ENCODE results near the gene C11orf97.
"Not testable (repeated sequence)": the region's sequence is repeated elsewhere in the genome, so short reads cannot be mapped to it uniquely, and the experiment has no call there.

The C11orf97 gene

GRCh38 chr11:94511932-94512781 lies at the start of gene C11orf97:
C11orf97 (plus strand) TSS chr11:94512461; CDS start chr11:94512529, 68 bp downstream.
- DNase-seq, result peak in 3 of 4 experiments; percentile 4 to 15 (median 11)

- no peak for DNase-seq
These were observed 42.8 kb upstream of the C11orf97 start for GRCh38 chr11:94469416-94469815.

DNA sequence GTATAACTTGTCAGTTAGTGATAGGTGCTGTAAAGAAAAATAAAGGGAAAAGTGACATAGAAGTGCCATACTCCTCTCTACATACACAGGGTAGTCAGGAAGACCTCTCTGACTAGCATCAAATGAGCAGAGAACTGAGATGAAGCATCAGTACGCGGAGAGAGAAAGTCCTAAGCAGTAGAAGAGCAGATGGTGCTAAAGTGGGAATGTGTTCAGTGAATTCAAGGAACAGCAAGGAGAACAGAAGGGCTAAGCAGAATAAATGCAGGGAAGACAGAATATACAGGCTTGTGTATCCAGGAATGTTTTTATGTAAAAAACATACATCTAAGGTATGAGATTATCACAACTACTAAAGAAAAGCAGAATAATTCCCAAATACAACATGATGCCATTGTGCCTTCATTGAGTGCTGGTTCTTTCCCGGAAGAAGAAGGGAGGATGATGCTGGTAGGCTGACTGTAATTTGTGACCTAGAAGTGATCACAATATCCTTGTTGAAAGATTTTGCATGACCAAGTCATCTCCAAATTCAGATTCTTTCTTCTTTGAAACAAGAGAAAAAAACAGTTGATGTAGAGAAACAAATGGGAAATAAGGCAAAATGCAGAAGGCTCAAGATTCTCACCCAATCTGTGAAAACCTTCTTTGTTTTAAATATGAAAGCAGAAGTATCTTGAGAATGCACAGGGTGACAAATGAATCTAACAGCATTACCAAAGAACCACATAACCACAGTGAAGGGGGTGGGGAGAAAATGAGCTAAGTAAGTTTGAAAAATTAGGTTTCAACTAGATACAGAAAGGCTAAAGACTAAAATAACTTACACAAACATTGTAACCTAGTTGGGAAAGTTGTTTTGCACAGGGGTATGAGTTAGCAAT lies 39.1 kb upstream of the C11orf97 start:
- no peak for DNase-seq

DNA sequence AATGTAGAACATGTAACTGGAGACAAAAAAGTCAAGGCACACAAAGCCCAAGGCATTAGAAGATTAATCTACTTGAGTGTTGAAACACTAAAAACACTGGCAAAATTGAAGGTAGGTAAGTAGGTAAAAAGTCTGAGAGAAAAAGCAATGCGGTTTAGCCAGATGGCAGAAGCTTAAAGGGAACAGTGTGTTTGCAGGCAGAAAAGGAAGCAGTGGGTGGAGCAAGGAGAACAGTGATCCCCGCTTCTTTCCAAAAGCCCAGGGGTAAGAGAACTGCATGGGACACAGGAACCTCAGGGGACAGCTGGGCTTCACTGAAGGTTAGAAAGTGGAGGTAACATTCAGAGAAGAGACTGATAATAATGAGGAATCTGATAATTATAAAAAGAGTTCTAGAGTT lies 34.6 kb upstream of the C11orf97 start:
- no peak for DNase-seq

DNA sequence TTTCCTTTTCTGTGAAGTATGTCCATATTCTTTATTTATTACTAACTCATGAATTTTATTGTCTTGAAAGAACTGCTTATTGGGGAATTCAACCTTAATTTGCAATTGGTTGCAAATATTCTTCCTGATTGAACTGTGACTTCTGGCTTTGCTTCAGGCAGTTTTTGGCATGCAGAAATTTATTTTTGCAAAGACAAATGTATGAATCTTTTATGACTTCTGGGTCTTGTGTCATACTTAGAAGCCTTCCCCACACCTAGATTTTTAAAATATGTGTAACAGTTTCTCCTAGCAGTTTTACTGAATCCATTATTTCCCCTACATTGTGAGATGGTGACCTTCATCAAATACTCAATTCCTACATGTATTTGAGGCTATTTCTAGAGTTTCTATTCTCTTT lies 30.9 kb upstream of the C11orf97 start:
- DNase-seq, result no peak

GRCh38 chr11:94486068-94486467 lies 26.2 kb upstream of the C11orf97 start:
- DNase-seq, result no peak

- DNase-seq, result peak; percentile 90 to 92 (median 90)
These were observed 18.8 kb upstream of the C11orf97 start, which contains the start of the genes ANKRD49 and MRE11 for GRCh38 chr11:94493281-94494125. ANKRD49 (plus strand) TSS chr11:94493984; CDS start chr11:94496694, 2,710 bp downstream. MRE11 (minus strand) TSS chr11:94493844; CDS start chr11:94492801, 1,043 bp downstream.

- DNase-seq, result no peak
These were observed 18.1 kb upstream of the C11orf97 start for GRCh38 chr11:94494126-94494680.

GRCh38 chr11:94500181-94500580 lies 12.1 kb upstream of the C11orf97 start:
- no peak for DNase-seq

DNA sequence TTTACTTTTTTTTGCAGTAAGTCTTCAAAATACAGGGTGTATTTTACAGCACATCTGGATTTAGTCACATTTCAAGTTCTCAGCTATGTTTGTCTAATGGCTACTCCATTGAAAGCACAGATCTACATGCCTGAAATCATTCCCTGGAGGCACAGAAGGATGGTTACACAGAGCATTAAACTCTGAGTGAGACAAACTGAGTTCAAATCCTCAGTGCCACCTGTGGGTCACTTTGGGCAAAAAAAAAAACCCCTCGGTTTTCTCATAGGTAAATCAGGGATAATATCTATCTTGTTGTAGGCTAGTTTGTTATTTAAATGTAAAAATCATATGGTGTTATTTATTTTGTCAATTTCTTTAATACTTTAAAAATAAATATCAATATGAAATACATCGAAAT lies 10.7 kb upstream of the C11orf97 start:
- DNase-seq, result no peak

DNA sequence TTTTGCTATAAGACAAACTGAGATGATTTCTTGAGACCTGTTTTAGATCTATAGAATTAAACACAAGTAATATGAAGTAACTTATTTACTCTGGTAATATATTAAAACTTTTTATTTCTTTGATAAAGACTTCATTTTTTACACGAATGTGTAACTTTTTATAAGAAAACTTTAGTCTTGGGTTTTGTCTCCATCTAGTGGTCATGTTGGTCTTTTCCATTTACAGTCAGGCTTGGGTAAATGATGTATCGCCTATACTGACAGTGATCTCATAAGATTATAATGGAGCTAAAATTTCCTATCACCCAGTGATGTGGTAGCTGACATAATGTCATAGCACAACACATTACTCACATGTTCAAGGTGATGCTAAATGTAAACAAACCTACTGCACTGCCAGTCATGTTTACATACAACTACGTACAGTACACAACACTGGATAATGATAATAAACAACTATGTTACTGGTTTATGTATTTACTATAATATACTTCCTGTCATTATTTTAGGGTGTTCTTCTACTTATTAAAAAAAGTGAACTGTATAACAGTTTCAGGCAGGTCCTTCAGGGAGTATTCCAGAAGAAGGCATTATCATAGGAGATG lies 7.5 kb upstream of the C11orf97 start:
- no peak for DNase-seq

DNA sequence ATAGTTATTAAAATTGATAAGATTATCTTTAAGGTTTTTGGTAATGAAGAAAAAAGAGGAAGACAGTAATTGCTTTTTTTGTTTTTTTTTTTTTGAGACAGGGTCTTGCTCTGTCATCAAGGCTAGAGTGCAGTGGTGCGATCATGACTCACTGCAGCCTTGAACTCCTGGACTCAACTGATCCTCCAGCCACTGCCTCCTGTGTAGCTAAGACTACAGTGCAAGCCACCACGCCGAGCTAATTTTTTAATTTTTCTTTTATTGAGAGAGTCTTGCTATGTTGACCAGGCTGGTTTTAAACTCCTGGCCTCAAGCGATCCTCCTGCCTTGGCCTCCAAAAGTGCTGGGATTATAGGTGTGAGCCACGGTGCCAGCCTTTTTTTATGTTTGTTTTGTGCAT lies 5.7 kb upstream of the C11orf97 start:
- not testable (repeated sequence) for DNase-seq

GRCh38 chr11:94507485-94507884 lies 4.8 kb upstream of the C11orf97 start:
- no peak for DNase-seq

GRCh38 chr11:94513091-94513490 lies 830 bp downstream of the C11orf97 start:
- DNase-seq, result no peak

DNA sequence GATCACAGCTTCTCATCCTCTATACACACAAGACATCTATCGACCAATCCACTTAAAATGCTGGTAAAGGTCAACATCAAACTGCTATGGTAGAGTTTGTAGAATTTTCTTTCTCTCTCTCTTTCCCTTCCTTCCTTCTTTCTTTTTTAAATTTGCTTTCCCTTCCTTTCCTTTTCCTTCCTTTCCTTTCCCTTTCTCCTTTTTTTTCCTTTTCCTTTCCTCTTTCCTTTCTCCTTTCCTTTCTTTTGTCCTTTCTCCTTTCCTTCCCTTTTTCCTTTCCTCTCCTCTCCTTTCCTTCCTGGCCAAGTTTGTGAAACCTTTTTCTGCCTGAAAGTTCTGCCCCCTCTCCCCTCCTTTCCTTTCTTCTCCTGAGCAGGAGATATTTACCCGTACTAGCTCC lies 3.1 kb downstream of the C11orf97 start:
- DNase-seq, result no peak

- no peak for DNase-seq
These were observed 4.5 kb downstream of the C11orf97 start for GRCh38 chr11:94516725-94517124.

DNA sequence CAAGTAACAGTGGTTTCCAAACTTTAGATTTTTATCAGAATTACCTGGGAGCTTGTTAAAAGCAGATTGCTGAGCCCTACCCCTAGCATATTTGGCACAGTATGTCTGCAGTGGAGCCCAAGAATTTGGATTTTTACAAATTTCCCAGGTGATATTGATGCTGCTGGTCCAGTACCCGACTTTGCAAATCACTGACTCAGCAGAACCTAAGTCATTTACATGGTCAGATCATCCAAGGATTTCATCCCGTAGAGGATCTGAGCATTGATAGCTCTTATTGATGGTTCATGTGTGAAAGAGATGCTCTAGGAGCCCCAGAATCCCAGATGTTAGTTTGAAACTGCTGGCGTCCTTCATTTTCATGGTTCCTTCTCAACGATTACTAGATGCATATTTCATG lies 6.0 kb downstream of the C11orf97 start:
- DNase-seq, result no peak

DNA sequence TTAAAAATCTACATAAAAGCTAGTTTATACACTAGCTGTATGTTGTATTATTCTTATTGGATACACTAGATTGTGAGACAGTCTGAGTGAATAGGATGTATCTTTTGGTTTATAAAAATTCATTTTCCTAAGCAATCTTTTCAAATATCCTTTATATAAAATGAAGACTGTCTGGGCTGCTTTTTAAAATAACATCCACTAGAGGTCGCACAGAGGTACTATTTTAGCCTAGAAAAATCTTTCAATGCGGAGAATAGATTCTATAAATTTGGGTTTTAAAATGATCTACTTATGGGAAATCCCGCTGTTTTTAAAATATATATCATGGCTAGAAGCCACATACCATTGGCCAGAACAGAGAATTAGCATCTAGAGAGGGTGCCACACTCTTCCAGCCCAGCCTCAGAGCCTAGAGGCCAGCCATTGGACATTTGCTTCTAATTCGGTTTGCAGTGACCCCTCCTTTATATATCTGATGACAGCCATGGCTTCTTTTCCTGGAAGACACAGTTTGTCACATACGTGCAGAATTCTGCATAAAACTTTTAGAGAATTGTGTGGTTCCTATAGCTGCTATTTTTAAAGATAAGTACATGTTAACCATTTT lies 7.3 kb downstream of the C11orf97 start:
- DNase-seq, result no peak

GRCh38 chr11:94521684-94522083 lies 9.4 kb downstream of the C11orf97 start:
- DNase-seq, result no peak

- DNase-seq, result no peak
These were observed 12.1 kb downstream of the C11orf97 start for GRCh38 chr11:94524341-94524740.

GRCh38 chr11:94525546-94526324 lies 13.5 kb downstream of the C11orf97 start:
- DNase-seq, result no peak
